Ovary (tissue), 9 donors: Measurements from ENCODE around the gene CCDC177. TPM values are rescaled to one million over a fixed set of nuclear protein-coding genes. Genes with fewer than 3 reads are reported as not detected.

ENCODE experiments used
- DNase-seq, 5 donors: peaks; one replicate each; pipeline ENCODE4 v3.0.0-alpha.2; 2019 to 2020
- H3K27ac ChIP-seq, 2 donors: fragments of 200-600 bp; one replicate each; pipeline versions ENCODE4 v1.5.1 to v1.8.0; 2019 to 2022
- H3K27me3 ChIP-seq: fragments of 200-600 bp; one replicate; pipeline ENCODE4 v1.8.0; 2022
- H3K36me3 ChIP-seq: fragments of 200-600 bp; sonication (generic); one replicate; pipeline ENCODE4 v1.5.1; 2019
- H3K4me1 ChIP-seq: one replicate; pipeline ENCODE4 v1.8.1; 2013; ENCODE audit warnings: mild to moderate bottlenecking, moderate library complexity; ENCODE audit not compliant: insufficient read depth
- H3K4me3 ChIP-seq: fragments of 200-600 bp; sonication (generic); one replicate; pipeline ENCODE4 v1.5.1; 2017
- H3K9me3 ChIP-seq, 2 donors: fragments of 200-600 bp in 1 of 2; sonication (generic) in 1 of 2; one replicate each; pipeline versions ENCODE4 v1.5.1 to v1.8.1; 2013 to 2019; ENCODE audit warnings: mild to moderate bottlenecking in 1 of 2, moderate library complexity in 1 of 2
- CTCF ChIP-seq, 3 donors: fragments of 450-650 bp in 2 of 3; fragments of 200-600 bp in 1 of 3; IDR thresholded peaks; one replicate each; pipeline versions ENCODE4 v1.5.1 to v1.8.0; 2016 to 2022; ENCODE audit warnings: antibody characterized with exemption in 3 of 3, mild to moderate bottlenecking in 1 of 3
- EP300 ChIP-seq: sonication (generic); formaldehyde crosslinking; IDR thresholded peaks from one replicate; pipeline ENCODE4 v1.6.1; 2017; ENCODE audit warnings: antibody characterized with exemption
- POLR2A ChIP-seq: fragments of 450-650 bp; IDR thresholded peaks from one replicate; pipeline ENCODE4 v1.6.1; 2017; ENCODE audit warnings: antibody characterized with exemption, mild to moderate bottlenecking, moderate library complexity
- WGBS, 3 donors: extraction: QIAGEN DNeasy Blood & Tissue Kit in 1 of 3; methylation state at CpG; one replicate each; pipeline versions ENCODE4 v1.1.5 to v1.1.7; 2013 to 2017; 5-methylcytosine and 5-hydroxymethylcytosine counted together
- intact Hi-C, 4 donors: fragments of 100-400 bp; cut with DNase I; formaldehyde crosslinking; loops; one replicate each; pipeline versions ENCODE4 v1.11.0 to v1.15.1; 2022 to 2023
- polyA plus RNA-seq, 2 donors: library from polyadenylated mRNA; stranded (reverse); fragments of 200-250 nt in 1 of 2; fragments of 350-450 nt in 1 of 2; fragmentation: Illumina TruSeq in 1 of 2; extraction: RNeasy Lipid Tissue Mini Kit (QIAGEN cat#74804) in 1 of 2; gene quantifications; one replicate each; pipeline ENCODE4 v1.2.3, GENCODE V29; 2013 to 2014
- total RNA-seq, 7 donors: library from RNA; depleted of rRNA in 2 of 7; stranded (reverse); fragments of >200 nt in 2 of 7; fragmentation: NEBNext Ultra II Directional in 3 of 7; extraction: Animal tissue kit (Norgen Biotek cat#: 25700) in 3 of 7; gene quantifications; one replicate each; pipeline versions ENCODE4 v1.1.0 to v1.2.4, GENCODE V29; 2016 to 2023
- donor health status: DM: no; HTN: no; CAD: no; lungs with moderate emphysema.
- donor health status: DM: no; HTN: no; CAD: no.
- donor health status: Bipolar disorder and iron deficiency.
- donor health status: DM: yes; HTN: yes; CAD: no.
- donor health status: DM: no; HTN: no; CAD: no.
- donor health status: DM: yes; HTN: yes; CAD: no.

The CCDC177 gene
- total and polyA plus RNA-seq, 9 donors, result 0.04 TPM; not detected in 8

- TF ChIP-seq POLR2A (no peak), EP300 (no peak), CTCF (IDR thresholded peaks at IDR 0.05) (no peak)
- DNase-seq, result no peak
- Histone ChIP-seq H3K4me1 (no peaks in the 10 kb centered on the region), H3K36me3 (no peaks in the 10 kb centered on the region), H3K27ac (no peak overlapping the region), H3K9me3 (no peaks in the 10 kb centered on the region), H3K4me3 (no peak overlapping the region), H3K27me3 (no peaks in the 10 kb centered on the region)
- WGBS, 3 donors, result 42 to 52% (median 51%) methylated on average over 6 of the region's 6 CpGs
- intact Hi-C loops, result no loop called here
Observed at GRCh38 chr14:69539631-69540410, 34.9 kb downstream of the CCDC177 start.

- WGBS, 3 donors, result 94 to 98% (median 96%) methylated on average over 1 of the region's 1 CpG
- Histone ChIP-seq H3K27ac (no peak overlapping the region), H3K4me1 (no peaks in the 10 kb centered on the region), H3K4me3 (no peak overlapping the region), H3K9me3 (no peaks in the 10 kb centered on the region), H3K36me3 (no peaks in the 10 kb centered on the region), H3K27me3 (no peaks in the 10 kb centered on the region)
- DNase-seq, result no peak
- intact Hi-C loops, result no loop called here
- TF ChIP-seq POLR2A, result no peak
- TF ChIP-seq EP300, result no peak
- TF ChIP-seq CTCF (IDR thresholded peaks at IDR 0.05), result no peak
Observed at GRCh38 chr14:69538766-69539165, 35.9 kb downstream of the CCDC177 start.

- H3K4me3 ChIP-seq, result no peak overlapping the region
- TF ChIP-seq CTCF (IDR thresholded peaks at IDR 0.05), result no peak
- no peak for TF ChIP-seq EP300
- TF ChIP-seq POLR2A, result no peak
- H3K27ac ChIP-seq, result no peak overlapping the region
- H3K27me3 ChIP-seq, result no peaks in the 10 kb centered on the region
- 82 to 90% (median 85%) methylated on average over 1 of the region's 1 CpG for WGBS, 3 donors
- H3K9me3 ChIP-seq, result no peaks in the 10 kb centered on the region
- no peak for DNase-seq
- intact Hi-C loops, result no loop called here
- no peaks in the 10 kb centered on the region for H3K4me1 ChIP-seq
- H3K36me3 ChIP-seq, result no peaks in the 10 kb centered on the region
Observed at GRCh38 chr14:69537900-69538299, 36.8 kb downstream of the CCDC177 start.

- H3K27ac ChIP-seq, result no peak overlapping the region
- TF ChIP-seq EP300, result no peak
- no peak for TF ChIP-seq POLR2A
- no peak for TF ChIP-seq CTCF (IDR thresholded peaks at IDR 0.05)
- no peaks in the 10 kb centered on the region for H3K4me1 ChIP-seq
- H3K27me3 ChIP-seq, result no peaks in the 10 kb centered on the region
- DNase-seq, result no peak
- no peak overlapping the region for H3K4me3 ChIP-seq
- H3K36me3 ChIP-seq, result no peaks in the 10 kb centered on the region
- H3K9me3 ChIP-seq, result no peaks in the 10 kb centered on the region
- intact Hi-C loops, result no loop called here
Observed at GRCh38 chr14:69536971-69537370, 37.7 kb downstream of the CCDC177 start.
